Measurements from ENCODE around the gene ANKFN1.

GRCh38 chr17:56119936-56120335, 33.3 kb upstream of the ANKFN1 start:
- TF ChIP-seq CTCF (IDR thresholded peaks at IDR 0.05; ENCODE audit: low read depth, low read length, poor library complexity, severe bottlenecking) (no peak), EZH2phosphoT487 (IDR thresholded peaks at IDR 0.05; ENCODE audit: borderline replicate concordance, low read length) (no peak)

Data from DOHH2 (cell line).